GM12892 (cell line): ENCODE data around the gene P4HB.

Experiments
- POLR2A ChIP-seq: IDR thresholded peaks from 2 replicates; pipeline ENCODE4 v1.6.1; 2011; ENCODE audit warnings: low read depth, low read length, control low read depth
- POLR2AphosphoS5 ChIP-seq: IDR thresholded peaks from 2 replicates; pipeline ENCODE4 v1.6.1; 2011; ENCODE audit warnings: low read depth, low read length, control low read depth
- TAF1 ChIP-seq: IDR thresholded peaks from 2 replicates; pipeline ENCODE4 v1.6.1; 2011; ENCODE audit warnings: low read depth, mild to moderate bottlenecking, control low read depth, low read length, borderline replicate concordance

DNA sequence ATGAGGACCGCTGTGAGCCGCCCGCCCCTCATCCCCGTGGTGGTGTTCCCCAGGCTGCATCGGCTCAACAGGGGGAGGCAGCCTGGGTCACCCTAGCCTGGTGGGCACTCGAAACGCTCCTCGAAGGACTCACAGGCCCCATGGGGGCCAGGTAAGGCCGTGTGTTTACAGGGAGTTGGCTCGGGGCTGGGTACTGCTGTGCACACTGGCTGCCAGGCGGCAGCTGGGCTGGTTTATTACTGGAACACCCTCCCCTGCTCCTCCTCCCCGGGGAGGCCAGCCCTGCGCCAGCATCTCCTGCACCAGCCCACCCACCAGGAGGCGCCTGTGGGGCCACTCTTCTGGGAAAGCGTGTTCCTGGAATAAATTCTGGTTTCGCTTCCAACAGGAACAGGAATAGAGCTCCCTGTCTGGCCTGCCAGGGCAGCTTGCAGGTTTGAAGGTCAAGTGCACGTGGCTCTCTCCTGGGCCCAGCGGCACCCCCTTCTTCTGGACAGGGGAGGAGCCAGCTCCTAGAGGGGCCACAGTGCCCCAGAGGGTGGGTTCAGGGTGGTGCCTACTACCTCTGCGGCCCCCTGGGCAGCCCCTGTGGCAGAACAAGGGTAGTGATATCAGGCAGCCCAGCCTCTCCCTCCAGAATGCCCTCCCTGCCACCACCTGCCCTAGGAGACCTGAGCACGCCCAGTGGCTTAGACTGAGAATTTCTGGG lies 38.6 kb downstream of the P4HB start:
- TF ChIP-seq POLR2A (no peak), POLR2AphosphoS5 (no peak), TAF1 (no peak)
